GM10248 (cell line): Measurements from ENCODE around the gene TMOD1.

Experiments used
- CTCF ChIA-PET: fragments of 300-600 bp; sonication (Branson Sonifier 250); formaldehyde crosslinking; extraction: SDS; loops from one replicate; lab custom pipeline; 2021; ENCODE audit warnings: antibody characterized with exemption; lab: Yijun Ruan, JAX
- POLR2A ChIA-PET: fragments of 350-650 bp; sonication (Branson Sonifier 250); formaldehyde crosslinking; extraction: SDS; loops from one replicate; lab custom pipeline; 2020; ENCODE audit warnings: antibody characterized with exemption; lab: Yijun Ruan, JAX
- DNase-seq: peaks from one replicate; pipeline ENCODE4 v3.0.0; 2012; ENCODE audit errors: extremely low spot score
- CTCF ChIP-seq: IDR thresholded peaks from 2 replicates; pipeline ENCODE4 v1.5.1; 2012; ENCODE audit warnings: mild to moderate bottlenecking, low read depth; ENCODE audit errors: extremely low read depth, missing control alignments, control extremely low read depth

TMOD1 gene

GRCh38 chr9:97561501-97561900 lies 60.0 kb downstream of the TMOD1 start:
- CTCF ChIA-PET: interaction anchor here (0.9 to 8.0 kb wide), 6 partner anchors 9 to 93 kb away, joined by 3 to 34 read pairs (median 4); no protein-coding TSS in a partner anchor

GRCh38 chr9:97562542-97562941 lies 61.1 kb downstream of the TMOD1 start:
- no peak for TF ChIP-seq CTCF
- CTCF ChIA-PET: interaction anchor here (1.7 to 8.0 kb wide), 2 partner anchors 36 to 94 kb away, joined by 13 to 34 read pairs; no protein-coding TSS in a partner anchor
- no peak for DNase-seq
- POLR2A ChIA-PET: no interaction called here

More at GRCh38 chr9:97561501-97561900, 60.0 kb downstream of the TMOD1 start:
- POLR2A ChIA-PET: no interaction called here
- no peak for DNase-seq
- no peak for TF ChIP-seq CTCF

GRCh38 chr9:97563458-97564135 lies 62.1 kb downstream of the TMOD1 start:
- ChIA-PET POLR2A (no interaction called here), CTCF (no interaction called here)
- no peak for TF ChIP-seq CTCF
- DNase-seq: no peak

GRCh38 chr9:97564291-97565175 lies 63.1 kb downstream of the TMOD1 start:
- no peak for DNase-seq
- POLR2A ChIA-PET: no interaction called here
- CTCF ChIA-PET: interaction anchor here (3.1 kb wide), 1 partner anchor 95 kb away, joined by 13 read pairs; no protein-coding TSS in a partner anchor
- no peak for TF ChIP-seq CTCF

GRCh38 chr9:97565262-97565661 lies 63.8 kb downstream of the TMOD1 start:
- ChIA-PET CTCF (interaction anchor here (3.1 kb wide), 1 partner anchor 96 kb away, joined by 13 read pairs; no protein-coding TSS in a partner anchor), POLR2A (no interaction called here)
- TF ChIP-seq CTCF: no peak
- no peak for DNase-seq

GRCh38 chr9:97567182-97567893 lies 65.9 kb downstream of the TMOD1 start:
- ChIA-PET POLR2A (no interaction called here), CTCF (interaction anchor here (1.3 to 3.1 kb wide), 5 partner anchors 8 to 98 kb away, joined by 4 to 13 read pairs (median 8); no protein-coding TSS in a partner anchor)
- no peak for DNase-seq
- TF ChIP-seq CTCF: no peak
